Measurements from ENCODE around the gene ZNHIT1. TPM values are rescaled to one million over a fixed set of nuclear protein-coding genes. Genes with fewer than 3 reads are reported as not detected.

The ZNHIT1 gene
- total and polyA plus RNA-seq, 5 donors from 2014 or later = 41.8 to 99.6 (median 76.8) TPM

- DNase-seq = no peak
Measured at GRCh38 chr7:101241015-101241363, 23.0 kb downstream of the ZNHIT1 start.

GRCh38 chr7:101241443-101242349 is 23.7 kb downstream of the ZNHIT1 start:
- H3K27ac ChIP-seq (ENCODE audit: insufficient read depth, low read length, poor library complexity, severe bottlenecking) = no peak overlapping the region
- H3K36me3 Mint-ChIP-seq = peaks cover 6% of the 10 kb centered on the region
- no peaks in the 10 kb centered on the region for H3K27me3 ChIP-seq (ENCODE audit: control insufficient read depth, insufficient read depth, low read length)
- H3K4me1 ChIP-seq (ENCODE audit: control insufficient read depth, insufficient read depth, low read length, poor library complexity, severe bottlenecking) = peaks cover 21% of the 10 kb centered on the region
- H3K4me3 ChIP-seq (ENCODE audit: low read depth, low read length) = no peak overlapping the region
- no peaks in the 10 kb centered on the region for H3K27me3 Mint-ChIP-seq
- no peaks in the 10 kb centered on the region for H3K9me3 Mint-ChIP-seq
- DNase-seq = no peak
- no peaks in the 10 kb centered on the region for H3K9me3 ChIP-seq (ENCODE audit: control insufficient read depth in 2 of 2, low read length in 2 of 2)
- H3K36me3 ChIP-seq (ENCODE audit: control insufficient read depth, insufficient read depth, low read length) = peaks cover 20% of the 10 kb centered on the region
- H3K4me1 Mint-ChIP-seq = peaks cover 0 to 34% (median 12%) of the 10 kb centered on the region in 4 donors
- no peak for ATAC-seq (ENCODE audit: low read depth in 2 of 2)
- peak overlapping the region in 2 of 3 donors; percentile 18 to 42 for H3K27ac Mint-ChIP-seq
- peak overlapping the region in 1 of 4 donors; percentile 29 for H3K4me3 Mint-ChIP-seq

More at GRCh38 chr7:101241015-101241363, 23.0 kb downstream of the ZNHIT1 start:
- Mint-ChIP-seq H3K27ac (no peak overlapping the region), H3K4me3 (peak overlapping the region in 1 of 4 donors; percentile 4), H3K4me1 (peaks cover 0 to 33% (median 12%) of the 10 kb centered on the region in 4 donors), H3K27me3 (no peaks in the 10 kb centered on the region), H3K36me3 (peaks cover 6% of the 10 kb centered on the region), H3K9me3 (no peaks in the 10 kb centered on the region)
- ATAC-seq (ENCODE audit: low read depth in 2 of 2) = no peak
- no peak overlapping the region for H3K27ac ChIP-seq (ENCODE audit: insufficient read depth, low read length, poor library complexity, severe bottlenecking)
- H3K4me1 ChIP-seq (ENCODE audit: control insufficient read depth, insufficient read depth, low read length, poor library complexity, severe bottlenecking) = peaks cover 21% of the 10 kb centered on the region
- H3K9me3 ChIP-seq (ENCODE audit: control insufficient read depth in 2 of 2, low read length in 2 of 2) = no peaks in the 10 kb centered on the region
- no peaks in the 10 kb centered on the region for H3K27me3 ChIP-seq (ENCODE audit: control insufficient read depth, insufficient read depth, low read length)
- no peak overlapping the region for H3K4me3 ChIP-seq (ENCODE audit: low read depth, low read length)
- peaks cover 20% of the 10 kb centered on the region for H3K36me3 ChIP-seq (ENCODE audit: control insufficient read depth, insufficient read depth, low read length)

- Histone ChIP-seq H3K4me3 (ENCODE audit: low read depth, low read length) (peak overlapping the region; percentile 94), H3K36me3 (ENCODE audit: control insufficient read depth, insufficient read depth, low read length) (peaks cover 19% of the 10 kb centered on the region), H3K27me3 (ENCODE audit: control insufficient read depth, insufficient read depth, low read length) (no peaks in the 10 kb centered on the region), H3K9me3 (ENCODE audit: control insufficient read depth in 2 of 2, low read length in 2 of 2) (no peaks in the 10 kb centered on the region), H3K4me1 (ENCODE audit: control insufficient read depth, insufficient read depth, low read length, poor library complexity, severe bottlenecking) (peaks cover 21% of the 10 kb centered on the region), H3K27ac (ENCODE audit: insufficient read depth, low read length, poor library complexity, severe bottlenecking) (peak overlapping the region; percentile 91)
- DNase-seq (no peak), ATAC-seq (ENCODE audit: low read depth in 2 of 2) (no peak)
- H3K27ac Mint-ChIP-seq = peak overlapping the region; percentile 98
- peaks cover 10% of the 10 kb centered on the region for H3K36me3 Mint-ChIP-seq
- H3K4me1 Mint-ChIP-seq = peaks cover 4 to 44% (median 17%) of the 10 kb centered on the region in 4 donors
- no peaks in the 10 kb centered on the region for H3K27me3 Mint-ChIP-seq
- peak overlapping the region; percentile 92 to 99 (median 96) for H3K4me3 Mint-ChIP-seq
- no peaks in the 10 kb centered on the region for H3K9me3 Mint-ChIP-seq
Measured at GRCh38 chr7:101243646-101244374, 25.8 kb downstream of the ZNHIT1 start.

- Mint-ChIP-seq H3K9me3 (no peaks in the 10 kb centered on the region), H3K27ac (peak within 1 kb of the TSS; percentile 98), H3K36me3 (peaks cover 10% of the 10 kb centered on the region), H3K4me1 (peaks cover 4 to 48% (median 17%) of the 10 kb centered on the region in 4 donors), H3K27me3 (no peaks in the 10 kb centered on the region), H3K4me3 (peak within 1 kb of the TSS; percentile 92 to 99 (median 96))
- Histone ChIP-seq H3K9me3 (ENCODE audit: control insufficient read depth in 2 of 2, low read length in 2 of 2) (no peaks in the 10 kb centered on the region), H3K27me3 (ENCODE audit: control insufficient read depth, insufficient read depth, low read length) (no peaks in the 10 kb centered on the region), H3K4me1 (ENCODE audit: control insufficient read depth, insufficient read depth, low read length, poor library complexity, severe bottlenecking) (peaks cover 25% of the 10 kb centered on the region), H3K4me3 (ENCODE audit: low read depth, low read length) (peak within 1 kb of the TSS; percentile 94), H3K27ac (ENCODE audit: insufficient read depth, low read length, poor library complexity, severe bottlenecking) (peak within 1 kb of the TSS; percentile 91), H3K36me3 (ENCODE audit: control insufficient read depth, insufficient read depth, low read length) (peaks cover 14% of the 10 kb centered on the region)
- ATAC-seq (ENCODE audit: low read depth in 2 of 2) = peak; percentile 96 to 97
- DNase-seq = peak; percentile 88 to 96 (median 95)
Measured at GRCh38 chr7:101244375-101245146, 26.6 kb downstream of the ZNHIT1 start, which contains the start of gene FIS1. TSS of gene FIS1 (minus strand) at chr7:101245081. CDS start at chr7:101245004, 77 bp downstream.

- Histone ChIP-seq H3K27me3 (ENCODE audit: control insufficient read depth, insufficient read depth, low read length) (no peaks in the 10 kb centered on the region), H3K27ac (ENCODE audit: insufficient read depth, low read length, poor library complexity, severe bottlenecking) (peak overlapping the region; percentile 91), H3K4me1 (ENCODE audit: control insufficient read depth, insufficient read depth, low read length, poor library complexity, severe bottlenecking) (peaks cover 28% of the 10 kb centered on the region), H3K9me3 (ENCODE audit: control insufficient read depth in 2 of 2, low read length in 2 of 2) (no peaks in the 10 kb centered on the region), H3K4me3 (ENCODE audit: low read depth, low read length) (peak overlapping the region; percentile 94), H3K36me3 (ENCODE audit: control insufficient read depth, insufficient read depth, low read length) (peaks cover 8% of the 10 kb centered on the region)
- H3K4me1 Mint-ChIP-seq = peaks cover 7 to 53% (median 21%) of the 10 kb centered on the region in 4 donors
- no peaks in the 10 kb centered on the region for H3K9me3 Mint-ChIP-seq
- no peak for ATAC-seq (ENCODE audit: low read depth in 2 of 2)
- no peaks in the 10 kb centered on the region for H3K27me3 Mint-ChIP-seq
- H3K4me3 Mint-ChIP-seq = peak overlapping the region; percentile 92 to 99 (median 96)
- peak overlapping the region in 2 of 3 donors; percentile 98 for H3K27ac Mint-ChIP-seq
- no peak for DNase-seq
- H3K36me3 Mint-ChIP-seq = peaks cover 13% of the 10 kb centered on the region
Measured at GRCh38 chr7:101245147-101245668, 27.2 kb downstream of the ZNHIT1 start.

GRCh38 chr7:101248276-101248675 is 30.3 kb downstream of the ZNHIT1 start:
- H3K9me3 ChIP-seq (ENCODE audit: control insufficient read depth in 2 of 2, low read length in 2 of 2) = no peaks in the 10 kb centered on the region
- Mint-ChIP-seq H3K9me3 (no peaks in the 10 kb centered on the region), H3K4me3 (peak overlapping the region in 2 of 4 donors; percentile 74 to 96), H3K36me3 (peaks cover 13% of the 10 kb centered on the region), H3K27me3 (peaks cover 4% of the 10 kb centered on the region), H3K27ac (no peak overlapping the region), H3K4me1 (peaks cover 14 to 66% (median 35%) of the 10 kb centered on the region in 4 donors)
- peaks cover 43% of the 10 kb centered on the region for H3K4me1 ChIP-seq (ENCODE audit: control insufficient read depth, insufficient read depth, low read length, poor library complexity, severe bottlenecking)
- DNase-seq (no peak), ATAC-seq (ENCODE audit: low read depth in 2 of 2) (no peak)
- no peaks in the 10 kb centered on the region for H3K27me3 ChIP-seq (ENCODE audit: control insufficient read depth, insufficient read depth, low read length)
- no peak overlapping the region for H3K4me3 ChIP-seq (ENCODE audit: low read depth, low read length)
- H3K36me3 ChIP-seq (ENCODE audit: control insufficient read depth, insufficient read depth, low read length) = peaks cover 4% of the 10 kb centered on the region
- H3K27ac ChIP-seq (ENCODE audit: insufficient read depth, low read length, poor library complexity, severe bottlenecking) = no peak overlapping the region

- Mint-ChIP-seq H3K4me1 (peaks cover 14 to 52% (median 25%) of the 10 kb centered on the region in 4 donors), H3K9me3 (no peaks in the 10 kb centered on the region), H3K36me3 (peaks cover 13% of the 10 kb centered on the region), H3K27ac (no peak overlapping the region), H3K4me3 (peak overlapping the region; percentile 96 to 99 (median 99)), H3K27me3 (peaks cover 10% of the 10 kb centered on the region)
- Histone ChIP-seq H3K4me3 (ENCODE audit: low read depth, low read length) (peak overlapping the region; percentile 34), H3K27me3 (ENCODE audit: control insufficient read depth, insufficient read depth, low read length) (no peaks in the 10 kb centered on the region), H3K27ac (ENCODE audit: insufficient read depth, low read length, poor library complexity, severe bottlenecking) (no peak overlapping the region), H3K36me3 (ENCODE audit: control insufficient read depth, insufficient read depth, low read length) (peaks cover 4% of the 10 kb centered on the region), H3K9me3 (ENCODE audit: control insufficient read depth in 2 of 2, low read length in 2 of 2) (no peaks in the 10 kb centered on the region), H3K4me1 (ENCODE audit: control insufficient read depth, insufficient read depth, low read length, poor library complexity, severe bottlenecking) (peaks cover 28% of the 10 kb centered on the region)
- no peak for DNase-seq
- ATAC-seq (ENCODE audit: low read depth in 2 of 2) = no peak
Measured at GRCh38 chr7:101250324-101250723, 32.4 kb downstream of the ZNHIT1 start.

Measured in CD4-positive, CD25-positive, alpha-beta regulatory T cell (primary cell).